Measurements from ENCODE around the gene ZNF101.

GRCh38 chr19:19626516-19627472 lies 41.8 kb upstream of the ZNF101 start:
- TF ChIP-seq CTCF (IDR thresholded peaks at IDR 0.05) (no peak), EZH2 (IDR thresholded peaks at IDR 0.05; ENCODE audit: borderline replicate concordance, insufficient read depth, low read depth, low read length, poor library complexity, severe bottlenecking) (no peak)

All from B cell (primary cell).